Activated CD8-positive, alpha-beta T cell treated with anti-CD3 and anti-CD28 coated beads, Interleukin-2, amount 10 ng/mL, durations not matched to agents 7 days and 5 days (primary cell): Measurements from ENCODE around the gene CEP57L1. TPM values are rescaled to one million over a fixed set of nuclear protein-coding genes. Genes with fewer than 3 reads are reported as not detected.

Source experiments
- ATAC-seq: fragments of 150-1000 bp; cut with Tn5 transposase; one replicate; pipeline ENCODE4 v1.10.0; 2021; ENCODE audit warnings: moderate library complexity
- CTCF ChIA-PET: fragments of 350-600 bp; sonication (Branson Sonifier 250); formaldehyde crosslinking; loops from one replicate; lab custom pipeline; 2021; ENCODE audit warnings: antibody characterized with exemption; lab: Charles Lee
- POLR2A ChIA-PET: fragments of 350-600 bp; sonication (Branson Sonifier 250); formaldehyde crosslinking; loops from one replicate; lab custom pipeline; 2021; ENCODE audit warnings: antibody characterized with exemption; lab: Charles Lee
- DNase-seq: peaks from one replicate; pipeline ENCODE4 v3.0.0-alpha.2; 2020
- H3K27ac Mint-ChIP-seq: one replicate; pipeline ENCODE4 v1.8.0; 2021; ENCODE audit warnings: mild to moderate bottlenecking, mixed read lengths
- H3K27me3 Mint-ChIP-seq: one replicate; pipeline ENCODE4 v1.8.0; 2021; ENCODE audit warnings: low read depth, mixed read lengths
- H3K36me3 Mint-ChIP-seq: one replicate; pipeline ENCODE4 v1.8.0; 2021; ENCODE audit warnings: low read depth, mixed read lengths
- H3K4me1 Mint-ChIP-seq: one replicate; pipeline ENCODE4 v1.8.0; 2021; ENCODE audit warnings: low read depth, mixed read lengths
- H3K4me3 Mint-ChIP-seq: one replicate; pipeline ENCODE4 v1.8.0; 2021; ENCODE audit warnings: mild to moderate bottlenecking, mixed read lengths
- H3K9me3 Mint-ChIP-seq: one replicate; pipeline ENCODE4 v1.8.0; 2022; ENCODE audit warnings: mixed read lengths; ENCODE audit not compliant: insufficient read depth
- total RNA-seq, 2 experiments: library from RNA; stranded (reverse); gene quantifications; one replicate each; pipeline ENCODE4 v1.2.3, GENCODE V29; 2021

CEP57L1 gene
- total RNA-seq: 10 to 100 TPM; 25.2 to 25.3 TPM

- peak within 1 kb of the TSS; percentile 86 for H3K4me3 Mint-ChIP-seq
- POLR2A ChIA-PET: interaction anchor here (0.8 to 2.9 kb wide), 14 partner anchors 11 to 537 kb away, joined by 3 to 23 read pairs (median 4); partner anchors contain the start of gene CD164
- no peaks in the 10 kb centered on the region for H3K27me3 Mint-ChIP-seq
- H3K27ac Mint-ChIP-seq: peak within 1 kb of the TSS; percentile 99
- ATAC-seq: peak; percentile 77
- H3K9me3 Mint-ChIP-seq: no peaks in the 10 kb centered on the region
- DNase-seq: peak; percentile 97
- CTCF ChIA-PET: interaction anchor here (0.9 to 4.4 kb wide), 7 partner anchors 10 to 945 kb away, joined by 3 to 30 read pairs (median 3); partner anchors contain the start of gene CD164
- H3K36me3 Mint-ChIP-seq: peaks cover 21% of the 10 kb centered on the region
- peaks cover 50% of the 10 kb centered on the region for H3K4me1 Mint-ChIP-seq
Observed at GRCh38 chr6:109095036-109095834, at the start of gene CEP57L1. TSS of gene CEP57L1 (plus strand) at chr6:109095507. CDS start at chr6:109145222, 49,715 bp downstream.

DNA sequence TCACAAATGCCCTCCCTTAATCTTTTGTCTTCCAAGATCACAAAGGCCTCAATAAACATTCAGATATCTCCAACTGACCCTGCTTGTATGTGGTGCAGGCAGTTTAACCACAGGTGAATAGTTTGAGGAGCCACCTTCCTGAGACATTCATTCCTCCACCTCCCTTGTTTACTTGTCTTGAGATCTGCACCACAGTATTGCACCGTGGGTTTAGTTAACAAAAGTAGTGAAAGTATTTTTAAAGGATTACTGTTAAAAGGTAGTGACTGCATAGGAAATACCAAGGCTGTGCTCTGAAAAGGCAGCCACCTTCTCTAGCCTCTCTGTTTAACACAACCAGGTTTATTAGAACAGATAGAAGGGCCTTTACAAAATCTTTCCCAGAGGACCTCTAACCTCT is 47.1 kb upstream of the CEP57L1 start:
- Mint-ChIP-seq H3K36me3 (peaks cover 4% of the 10 kb centered on the region), H3K27ac (no peak overlapping the region), H3K27me3 (no peaks in the 10 kb centered on the region), H3K9me3 (no peaks in the 10 kb centered on the region), H3K4me1 (peaks cover 19% of the 10 kb centered on the region), H3K4me3 (no peak overlapping the region)
- ChIA-PET POLR2A (interaction anchor here (0.6 kb wide), 1 partner anchor 232 kb away, joined by 3 read pairs; no protein-coding TSS in a partner anchor), CTCF (interaction anchor here (0.9 to 3.5 kb wide), 4 partner anchors 12 to 37 kb away, joined by 3 to 18 read pairs (median 4); no protein-coding TSS in a partner anchor)
- DNase-seq (no peak), ATAC-seq (no peak)

- no peak for ATAC-seq
- Mint-ChIP-seq H3K4me1 (peaks cover 19% of the 10 kb centered on the region), H3K27ac (no peak overlapping the region), H3K9me3 (no peaks in the 10 kb centered on the region), H3K27me3 (no peaks in the 10 kb centered on the region), H3K36me3 (peaks cover 4% of the 10 kb centered on the region), H3K4me3 (no peak overlapping the region)
- no peak for DNase-seq
- CTCF ChIA-PET: interaction anchor here (0.9 to 3.5 kb wide), 4 partner anchors 11 to 38 kb away, joined by 3 to 18 read pairs (median 4); no protein-coding TSS in a partner anchor
- POLR2A ChIA-PET: interaction anchor here (0.6 to 0.7 kb wide), 3 partner anchors 58 to 232 kb away, joined by 3 to 4 read pairs (median 3); no protein-coding TSS in a partner anchor
Observed at GRCh38 chr6:109048670-109049415, 46.5 kb upstream of the CEP57L1 start.

DNA sequence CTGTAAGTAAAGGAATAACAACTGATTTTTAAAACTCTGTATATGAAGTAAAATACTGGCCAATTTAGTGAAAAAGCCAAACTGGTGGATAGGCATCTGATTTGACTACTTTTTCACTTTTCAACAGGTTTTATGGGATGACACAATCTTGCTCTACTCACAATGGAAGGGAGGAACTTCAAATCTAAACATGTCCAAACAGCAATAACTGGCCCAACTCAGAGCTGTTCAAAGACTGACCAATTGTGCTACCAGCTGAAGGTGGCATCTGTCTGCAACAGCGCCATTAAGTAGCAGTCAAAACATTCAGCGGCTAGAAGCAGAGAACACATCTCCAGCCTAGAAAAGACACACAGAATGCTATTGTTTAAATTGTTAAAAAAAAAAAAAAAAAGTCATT is 45.3 kb upstream of the CEP57L1 start:
- ATAC-seq (no peak), DNase-seq (no peak)
- POLR2A ChIA-PET: interaction anchor here (0.7 to 1.0 kb wide), 2 partner anchors 21 to 59 kb away, joined by 3 to 6 read pairs; no protein-coding TSS in a partner anchor
- CTCF ChIA-PET: interaction anchor here (1.1 to 3.5 kb wide), 3 partner anchors 10 to 214 kb away, joined by 3 to 18 read pairs (median 5); no protein-coding TSS in a partner anchor
- H3K9me3 Mint-ChIP-seq: no peaks in the 10 kb centered on the region
- H3K4me3 Mint-ChIP-seq: no peak overlapping the region
- peaks cover 19% of the 10 kb centered on the region for H3K4me1 Mint-ChIP-seq
- H3K27ac Mint-ChIP-seq: no peak overlapping the region
- no peaks in the 10 kb centered on the region for H3K27me3 Mint-ChIP-seq
- H3K36me3 Mint-ChIP-seq: peaks cover 4% of the 10 kb centered on the region

DNA sequence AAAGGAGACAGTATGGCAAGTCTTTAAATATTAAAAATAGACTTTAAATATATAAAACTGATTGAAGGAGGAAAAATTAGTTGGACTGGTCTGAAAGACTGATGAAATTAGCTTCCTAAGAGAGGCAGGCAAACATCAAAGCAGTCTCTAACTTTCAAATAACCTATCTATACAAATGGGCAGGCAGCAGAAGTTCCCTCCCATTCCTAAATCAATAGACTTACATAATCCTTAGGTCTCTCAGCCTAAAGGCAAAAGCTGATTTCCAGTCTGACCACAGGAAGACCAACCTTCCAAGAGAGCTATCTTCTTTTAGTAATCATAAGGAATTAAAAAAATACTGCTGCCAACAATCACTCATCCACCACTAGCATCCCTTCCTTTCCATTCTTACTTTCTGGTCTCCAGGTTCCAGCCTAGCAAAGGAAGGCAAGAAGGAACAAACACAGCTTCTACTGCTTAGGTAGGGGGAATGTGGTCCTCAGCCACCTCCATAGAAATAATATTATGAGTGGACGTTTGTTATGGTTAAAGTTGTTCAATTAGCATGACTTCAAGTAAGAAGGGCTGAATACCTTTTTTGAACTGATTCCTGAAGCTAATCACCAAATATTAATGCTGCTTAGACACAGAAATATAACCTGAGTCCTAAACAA is 44.7 kb upstream of the CEP57L1 start:
- no peak for DNase-seq
- peaks cover 19% of the 10 kb centered on the region for H3K4me1 Mint-ChIP-seq
- POLR2A ChIA-PET: interaction anchor here (1.0 kb wide), 1 partner anchor 20 kb away, joined by 6 read pairs; no protein-coding TSS in a partner anchor
- CTCF ChIA-PET: interaction anchor here (1.1 to 3.5 kb wide), 3 partner anchors 11 to 215 kb away, joined by 3 to 18 read pairs (median 5); no protein-coding TSS in a partner anchor
- H3K27ac Mint-ChIP-seq: no peak overlapping the region
- H3K9me3 Mint-ChIP-seq: no peaks in the 10 kb centered on the region
- H3K36me3 Mint-ChIP-seq: peaks cover 4% of the 10 kb centered on the region
- no peaks in the 10 kb centered on the region for H3K27me3 Mint-ChIP-seq
- no peak overlapping the region for H3K4me3 Mint-ChIP-seq
- no peak for ATAC-seq

DNA sequence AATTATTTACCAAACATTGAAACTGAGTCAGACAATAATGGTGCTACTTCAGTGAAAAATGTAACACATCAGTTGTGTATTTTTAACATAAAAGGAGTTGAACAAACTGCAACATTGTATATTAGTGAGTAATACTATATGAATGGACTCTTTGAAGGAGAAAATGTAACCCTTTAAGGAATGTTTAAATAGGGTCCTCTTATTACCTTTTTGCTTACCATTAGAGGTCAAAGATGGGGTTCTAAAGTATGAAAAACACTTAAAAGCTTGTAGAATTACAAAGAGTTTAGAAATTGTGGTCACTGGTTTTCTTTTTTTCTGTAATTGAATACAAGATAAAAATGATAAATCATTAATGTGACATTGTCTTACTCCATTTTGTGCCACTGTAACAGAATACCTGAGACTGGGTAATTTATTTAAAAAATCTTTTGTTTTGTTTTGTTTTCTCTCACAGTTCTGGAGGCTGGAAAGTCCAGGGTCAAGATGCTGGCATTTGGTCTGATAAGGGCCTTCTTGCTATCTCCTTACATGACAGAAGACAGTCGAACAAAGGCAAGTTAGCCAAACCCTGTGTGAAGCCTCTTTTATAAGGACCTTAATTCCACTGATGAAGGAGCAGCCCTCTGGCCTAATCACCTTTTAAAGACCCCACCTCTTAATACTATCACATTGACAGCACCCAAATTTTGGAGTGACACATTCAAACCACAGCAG is 43.8 kb upstream of the CEP57L1 start:
- DNase-seq: no peak
- no peak for ATAC-seq
- H3K36me3 Mint-ChIP-seq: peaks cover 4% of the 10 kb centered on the region
- H3K27me3 Mint-ChIP-seq: no peaks in the 10 kb centered on the region
- ChIA-PET CTCF (interaction anchor here (3.5 kb wide), 1 partner anchor 22 kb away, joined by 18 read pairs; no protein-coding TSS in a partner anchor), POLR2A (no interaction called here)
- H3K4me1 Mint-ChIP-seq: peaks cover 19% of the 10 kb centered on the region
- no peak overlapping the region for H3K4me3 Mint-ChIP-seq
- H3K9me3 Mint-ChIP-seq: no peaks in the 10 kb centered on the region
- H3K27ac Mint-ChIP-seq: no peak overlapping the region

- H3K9me3 Mint-ChIP-seq: no peaks in the 10 kb centered on the region
- H3K27ac Mint-ChIP-seq: no peak overlapping the region
- H3K36me3 Mint-ChIP-seq: peaks cover 7% of the 10 kb centered on the region
- DNase-seq (no peak), ATAC-seq (no peak)
- POLR2A ChIA-PET: no interaction called here
- CTCF ChIA-PET: interaction anchor here (0.7 to 1.1 kb wide), 3 partner anchors 16 to 137 kb away, joined by 3 to 4 read pairs (median 3); no protein-coding TSS in a partner anchor
- H3K4me1 Mint-ChIP-seq: peaks cover 19% of the 10 kb centered on the region
- H3K27me3 Mint-ChIP-seq: no peaks in the 10 kb centered on the region
- H3K4me3 Mint-ChIP-seq: no peak overlapping the region
Observed at GRCh38 chr6:109052018-109052651, 43.2 kb upstream of the CEP57L1 start.

DNA sequence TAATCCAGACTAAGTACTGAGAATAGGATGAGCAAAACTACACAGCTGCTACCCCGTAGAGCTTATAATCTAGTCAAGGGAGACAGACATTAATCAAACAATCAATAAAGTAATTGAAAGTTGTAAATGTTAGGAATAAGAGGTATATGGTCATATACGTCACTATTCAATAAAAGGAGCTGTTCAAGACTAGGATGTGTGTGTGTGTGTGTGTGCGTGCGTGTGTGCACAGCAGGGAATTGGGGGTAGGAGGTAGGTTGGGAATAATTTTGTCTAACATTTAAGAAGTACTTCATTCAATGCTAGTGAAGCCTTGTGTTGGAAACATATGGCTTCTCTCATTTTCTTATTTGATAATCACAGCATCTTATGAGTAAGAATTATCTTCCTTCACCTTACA is 42.5 kb upstream of the CEP57L1 start:
- Mint-ChIP-seq H3K27ac (no peak overlapping the region), H3K4me3 (no peak overlapping the region), H3K27me3 (no peaks in the 10 kb centered on the region), H3K9me3 (no peaks in the 10 kb centered on the region), H3K4me1 (peaks cover 19% of the 10 kb centered on the region), H3K36me3 (peaks cover 7% of the 10 kb centered on the region)
- POLR2A ChIA-PET: no interaction called here
- CTCF ChIA-PET: interaction anchor here (0.7 to 1.1 kb wide), 3 partner anchors 17 to 138 kb away, joined by 3 to 4 read pairs (median 3); no protein-coding TSS in a partner anchor
- DNase-seq (no peak), ATAC-seq (no peak)

- Mint-ChIP-seq H3K4me3 (no peak overlapping the region), H3K9me3 (no peaks in the 10 kb centered on the region), H3K27ac (no peak overlapping the region), H3K27me3 (no peaks in the 10 kb centered on the region), H3K36me3 (peaks cover 7% of the 10 kb centered on the region), H3K4me1 (peaks cover 16% of the 10 kb centered on the region)
- DNase-seq (no peak), ATAC-seq (no peak)
- ChIA-PET CTCF (interaction anchor here (1.0 to 1.1 kb wide), 2 partner anchors 18 to 139 kb away, joined by 3 read pairs; no protein-coding TSS in a partner anchor), POLR2A (no interaction called here)
Observed at GRCh38 chr6:109053336-109053735, 42.0 kb upstream of the CEP57L1 start.

DNA sequence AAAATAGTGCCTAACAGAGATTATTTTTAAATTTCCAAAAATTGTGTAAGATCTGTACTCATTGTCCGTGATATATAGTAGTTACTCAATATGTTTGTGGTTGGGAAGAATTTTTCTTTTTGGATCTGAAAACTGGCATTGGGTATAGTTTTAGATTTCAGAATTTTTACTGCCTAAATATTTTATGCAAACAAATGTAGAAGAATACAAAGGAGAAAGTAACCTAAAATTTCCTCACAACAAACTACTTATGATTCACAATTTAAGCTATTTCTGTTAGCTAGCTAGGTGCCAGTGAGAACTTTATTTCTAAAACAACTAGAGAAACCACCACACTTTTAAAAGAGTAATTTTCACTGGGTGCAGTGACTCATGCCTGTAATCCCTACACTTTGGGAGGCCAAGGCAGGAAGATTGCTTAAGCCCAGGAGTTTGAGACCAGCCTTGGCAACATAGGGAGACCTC is 39.5 kb upstream of the CEP57L1 start:
- ATAC-seq: no peak
- H3K4me1 Mint-ChIP-seq: peaks cover 23% of the 10 kb centered on the region
- no peak overlapping the region for H3K4me3 Mint-ChIP-seq
- peaks cover 3% of the 10 kb centered on the region for H3K36me3 Mint-ChIP-seq
- H3K27ac Mint-ChIP-seq: no peak overlapping the region
- H3K9me3 Mint-ChIP-seq: no peaks in the 10 kb centered on the region
- ChIA-PET POLR2A (no interaction called here), CTCF (interaction anchor here (1.3 kb wide), 1 partner anchor 41 kb away, joined by 3 read pairs; no protein-coding TSS in a partner anchor)
- H3K27me3 Mint-ChIP-seq: no peaks in the 10 kb centered on the region
- no peak for DNase-seq
